Mesodermal cell (in vitro differentiated cells): Measurements from ENCODE around the gene ENGASE.

Source experiments
- H3K27ac ChIP-seq: 2 replicates; pipeline ENCODE4 v1.7.0; 2013; ENCODE audit warnings: mild to moderate bottlenecking, low read depth, low read length, moderate library complexity; ENCODE audit not compliant: severe bottlenecking
- H3K36me3 ChIP-seq: 2 replicates; pipeline ENCODE4 v1.7.1; 2013; ENCODE audit warnings: mild to moderate bottlenecking, low read length, moderate library complexity; ENCODE audit not compliant: control insufficient read depth, insufficient read depth
- H3K4me1 ChIP-seq: one replicate; pipeline ENCODE4 v1.7.1; 2013; ENCODE audit warnings: mild to moderate bottlenecking, low read length; ENCODE audit not compliant: insufficient read depth, control insufficient read depth, poor library complexity, severe bottlenecking
- H3K4me3 ChIP-seq: 2 replicates; pipeline ENCODE4 v1.7.0; 2013; ENCODE audit warnings: low read length, control low read depth, mild to moderate bottlenecking; ENCODE audit not compliant: insufficient read depth, poor library complexity, severe bottlenecking; ENCODE audit errors: extremely low read depth
- H3K9me3 ChIP-seq: 2 replicates; pipeline ENCODE4 v1.7.1; 2013; ENCODE audit warnings: mild to moderate bottlenecking, low read length, moderate library complexity; ENCODE audit not compliant: control insufficient read depth
- WGBS, 2 experiments: methylation state at CpG; one replicate each; pipeline ENCODE4 v1.1.5; 2013; ENCODE audit warnings: missing lambda C conversion rate in 2 of 2; ENCODE audit not compliant: insufficient coverage in 2 of 2; 5-methylcytosine and 5-hydroxymethylcytosine counted together

The ENGASE gene

DNA sequence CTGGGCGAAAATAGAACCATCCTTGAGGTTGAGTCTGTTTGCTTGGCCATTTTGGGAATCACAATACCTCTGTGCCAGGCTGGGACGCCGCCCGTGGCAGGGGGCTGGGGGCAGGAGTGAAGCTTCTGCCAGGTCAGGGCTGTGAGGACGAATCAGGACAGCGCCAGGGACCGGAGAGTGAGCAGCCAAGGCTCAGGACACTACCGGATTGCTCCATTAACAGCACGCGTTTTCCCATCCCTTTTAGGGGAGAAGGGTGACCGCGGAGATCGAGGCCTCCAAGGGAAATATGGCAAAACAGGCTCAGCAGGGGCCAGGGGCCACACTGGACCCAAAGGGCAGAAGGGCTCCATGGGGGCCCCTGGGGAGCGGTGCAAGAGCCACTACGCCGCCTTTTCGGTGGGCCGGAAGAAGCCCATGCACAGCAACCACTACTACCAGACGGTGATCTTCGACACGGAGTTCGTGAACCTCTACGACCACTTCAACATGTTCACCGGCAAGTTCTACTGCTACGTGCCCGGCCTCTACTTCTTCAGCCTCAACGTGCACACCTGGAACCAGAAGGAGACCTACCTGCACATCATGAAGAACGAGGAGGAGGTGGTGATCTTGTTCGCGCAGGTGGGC is 27.2 kb upstream of the ENGASE start:
- WGBS, 2 experiments = 94 to 96% methylated on average over 29 to 30 of the region's 30 CpGs
- H3K4me1 ChIP-seq = no peaks in the 10 kb centered on the region
- H3K9me3 ChIP-seq = no peaks in the 10 kb centered on the region
- no peaks in the 10 kb centered on the region for H3K36me3 ChIP-seq
- H3K27ac ChIP-seq = no peak overlapping the region
- H3K4me3 ChIP-seq = no peak overlapping the region

- Histone ChIP-seq H3K4me3 (no peak overlapping the region), H3K9me3 (no peaks in the 10 kb centered on the region), H3K4me1 (no peaks in the 10 kb centered on the region), H3K27ac (no peak overlapping the region), H3K36me3 (no peaks in the 10 kb centered on the region)
- 90 to 93% methylated on average over 39 to 41 of the region's 41 CpGs for WGBS, 2 experiments
Observed at GRCh38 chr17:79047923-79048825, 26.4 kb upstream of the ENGASE start.

DNA sequence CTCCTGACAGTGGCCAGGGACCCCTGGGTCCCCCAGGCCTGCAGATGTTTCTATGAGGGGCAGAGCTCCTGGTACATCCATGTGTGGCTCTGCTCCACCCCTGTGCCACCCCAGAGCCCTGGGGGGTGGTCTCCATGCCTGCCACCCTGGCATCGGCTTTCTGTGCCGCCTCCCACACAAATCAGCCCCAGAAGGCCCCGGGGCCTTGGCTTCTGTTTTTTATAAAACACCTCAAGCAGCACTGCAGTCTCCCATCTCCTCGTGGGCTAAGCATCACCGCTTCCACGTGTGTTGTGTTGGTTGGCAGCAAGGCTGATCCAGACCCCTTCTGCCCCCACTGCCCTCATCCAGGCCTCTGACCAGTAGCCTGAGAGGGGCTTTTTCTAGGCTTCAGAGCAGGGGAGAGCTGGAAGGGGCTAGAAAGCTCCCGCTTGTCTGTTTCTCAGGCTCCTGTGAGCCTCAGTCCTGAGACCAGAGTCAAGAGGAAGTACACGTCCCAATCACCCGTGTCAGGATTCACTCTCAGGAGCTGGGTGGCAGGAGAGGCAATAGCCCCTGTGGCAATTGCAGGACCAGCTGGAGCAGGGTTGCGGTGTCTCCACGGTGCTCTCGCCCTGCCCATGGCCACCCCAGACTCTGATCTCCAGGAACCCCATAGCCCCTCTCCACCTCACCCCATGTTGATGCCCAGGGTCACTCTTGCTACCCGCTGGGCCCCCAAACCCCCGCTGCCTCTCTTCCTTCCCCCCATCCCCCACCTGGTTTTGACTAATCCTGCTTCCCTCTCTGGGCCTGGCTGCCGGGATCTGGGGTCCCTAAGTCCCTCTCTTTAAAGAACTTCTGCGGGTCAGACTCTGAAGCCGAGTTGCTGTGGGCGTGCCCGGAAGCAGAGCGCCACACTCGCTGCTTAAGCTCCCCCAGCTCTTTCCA is 25.5 kb upstream of the ENGASE start:
- Histone ChIP-seq H3K9me3 (no peaks in the 10 kb centered on the region), H3K4me3 (no peak overlapping the region), H3K27ac (no peak overlapping the region), H3K36me3 (no peaks in the 10 kb centered on the region), H3K4me1 (no peaks in the 10 kb centered on the region)
- 91 to 94% methylated on average over 15 to 18 of the region's 21 CpGs for WGBS, 2 experiments

GRCh38 chr17:79049821-79050220 is 24.8 kb upstream of the ENGASE start:
- H3K36me3 ChIP-seq = no peaks in the 10 kb centered on the region
- no peak overlapping the region for H3K27ac ChIP-seq
- no peaks in the 10 kb centered on the region for H3K9me3 ChIP-seq
- WGBS, 2 experiments = 92% methylated on average over 9 of the region's 11 CpGs
- H3K4me3 ChIP-seq = no peak overlapping the region
- H3K4me1 ChIP-seq = no peaks in the 10 kb centered on the region

DNA sequence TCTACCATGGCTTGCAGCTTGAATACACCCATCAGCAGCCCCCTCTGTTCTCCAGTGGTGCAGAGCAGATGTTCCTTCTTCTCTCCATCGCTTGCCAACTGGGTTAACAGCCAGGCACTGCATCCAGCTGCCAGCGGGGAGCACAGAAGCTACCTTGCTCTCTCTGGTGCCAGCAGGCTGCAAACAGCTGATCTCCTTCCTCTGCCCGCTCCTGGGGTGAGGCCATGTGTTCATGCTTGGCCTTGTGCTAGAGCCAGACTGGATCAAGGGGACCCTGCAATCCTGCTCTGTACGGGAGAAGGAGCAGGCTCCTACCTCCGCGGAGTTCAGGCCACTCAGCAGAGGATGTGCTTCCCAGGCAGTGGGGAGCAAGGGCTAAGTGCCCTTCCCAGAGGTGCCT is 24.1 kb upstream of the ENGASE start:
- no peaks in the 10 kb centered on the region for H3K9me3 ChIP-seq
- 89 to 96% methylated on average over 5 to 6 of the region's 6 CpGs for WGBS, 2 experiments
- H3K27ac ChIP-seq = no peak overlapping the region
- no peaks in the 10 kb centered on the region for H3K36me3 ChIP-seq
- no peak overlapping the region for H3K4me3 ChIP-seq
- no peaks in the 10 kb centered on the region for H3K4me1 ChIP-seq

DNA sequence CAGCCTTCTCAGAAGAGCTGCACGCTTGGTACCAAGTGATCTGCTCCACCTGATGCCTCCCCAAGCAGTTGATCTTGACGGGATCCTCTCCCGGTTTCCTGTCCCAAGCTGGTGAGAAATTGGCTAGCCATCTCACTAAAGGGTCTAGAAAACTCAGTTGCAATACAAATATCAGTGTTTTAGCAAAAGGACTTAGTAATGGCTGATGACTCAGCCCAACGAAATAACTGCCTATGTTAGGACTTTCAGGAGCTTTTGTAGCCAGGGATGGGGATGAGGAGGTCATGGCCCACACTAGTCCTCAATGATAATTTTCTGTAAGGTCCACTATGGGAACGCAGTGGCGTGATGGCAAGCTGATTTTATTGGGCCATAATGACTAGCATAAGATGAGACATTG is 23.3 kb upstream of the ENGASE start:
- Histone ChIP-seq H3K36me3 (no peaks in the 10 kb centered on the region), H3K27ac (no peak overlapping the region), H3K4me3 (no peak overlapping the region), H3K9me3 (no peaks in the 10 kb centered on the region), H3K4me1 (no peaks in the 10 kb centered on the region)
- 69 to 85% methylated on average over 4 to 6 of the region's 6 CpGs for WGBS, 2 experiments

DNA sequence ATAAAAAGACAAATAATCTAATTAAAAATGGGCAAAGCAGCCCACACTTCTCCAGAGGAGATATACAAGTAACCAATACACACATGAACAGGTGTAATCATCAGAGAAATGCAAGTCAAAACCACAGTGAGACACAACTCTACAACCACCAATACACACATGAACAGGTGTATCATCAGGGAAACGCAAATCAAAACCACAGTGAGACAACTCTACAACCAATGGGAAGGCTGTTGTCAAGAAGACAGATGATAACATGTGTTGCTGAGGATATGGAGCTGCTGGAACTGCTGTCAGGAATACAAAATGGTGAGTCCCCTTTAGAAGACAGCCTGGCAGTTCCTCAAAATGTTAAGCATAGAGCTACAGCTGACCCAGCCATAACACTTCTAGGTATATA is 22.5 kb upstream of the ENGASE start:
- no peak overlapping the region for H3K27ac ChIP-seq
- no peak overlapping the region for H3K4me3 ChIP-seq
- H3K36me3 ChIP-seq = no peaks in the 10 kb centered on the region
- H3K9me3 ChIP-seq = no peaks in the 10 kb centered on the region
- no peaks in the 10 kb centered on the region for H3K4me1 ChIP-seq
- no CpG with 5 or more reads among the region's 1 CpG for WGBS, 2 experiments

GRCh38 chr17:79053251-79053925 is 21.2 kb upstream of the ENGASE start:
- Histone ChIP-seq H3K27ac (no peak overlapping the region), H3K4me3 (no peak overlapping the region), H3K36me3 (no peaks in the 10 kb centered on the region), H3K4me1 (no peaks in the 10 kb centered on the region), H3K9me3 (no peaks in the 10 kb centered on the region)
- 100% methylated on average over 1 to 2 of the region's 2 CpGs for WGBS, 2 experiments

DNA sequence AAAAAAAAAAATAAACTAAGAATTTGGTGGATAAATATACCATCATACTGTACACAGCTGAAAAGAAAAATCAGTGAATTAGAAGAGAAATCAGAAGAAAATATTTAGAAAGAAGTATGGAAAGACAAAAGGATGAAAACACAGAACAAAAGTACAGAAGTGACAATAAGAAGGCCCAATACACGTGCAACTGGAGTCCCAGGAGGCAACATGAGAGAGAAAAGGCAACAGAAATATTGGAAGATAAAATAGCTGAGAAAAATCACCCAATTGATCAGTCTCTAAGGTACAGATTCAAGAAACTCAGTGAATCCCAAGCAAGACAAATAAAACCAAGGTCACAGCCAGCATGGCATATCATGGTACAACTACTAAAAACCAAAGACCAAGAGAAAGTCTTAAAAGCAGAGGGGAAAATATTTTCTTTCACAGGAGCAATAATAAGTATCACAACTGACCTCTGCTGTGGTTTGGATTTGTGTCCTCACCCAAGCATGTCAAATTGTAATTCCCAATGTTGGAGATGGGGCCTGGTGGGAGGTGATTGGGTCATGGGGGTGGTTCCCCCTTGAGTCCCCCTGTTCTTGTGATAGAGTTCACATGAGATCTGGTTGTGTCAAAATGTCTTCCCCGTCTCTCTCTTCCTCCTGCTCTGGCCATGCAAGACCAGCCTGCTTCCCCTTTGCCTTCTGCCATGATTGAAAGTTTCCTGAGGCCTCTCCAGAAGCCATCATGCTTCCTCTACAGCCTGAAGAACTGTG is 20.2 kb upstream of the ENGASE start:
- Histone ChIP-seq H3K4me3 (no peak overlapping the region), H3K36me3 (no peaks in the 10 kb centered on the region), H3K9me3 (no peaks in the 10 kb centered on the region), H3K4me1 (no peaks in the 10 kb centered on the region), H3K27ac (no peak overlapping the region)
- 86% methylated on average over 1 of the region's 2 CpGs; no CpG with 5 or more reads in 1 of the 2 experiments for WGBS, 2 experiments
